AG09319 (cell line): ENCODE results near the gene ACKR1.

Experiments
- DNase-seq: peaks from one replicate; pipeline ENCODE4 v3.0.0-alpha.2; 2010; ENCODE audit warnings: low read depth; ENCODE audit errors: extremely low read depth
- TF ChIP-seq, protein P1 (sequence below): IDR thresholded peaks from 2 replicates; pipeline ENCODE4 v1.5.1; 2011; ENCODE audit warnings: low read depth, mild to moderate bottlenecking, inconsistent platforms, low read length, moderate library complexity

The ACKR1 gene

DNA sequence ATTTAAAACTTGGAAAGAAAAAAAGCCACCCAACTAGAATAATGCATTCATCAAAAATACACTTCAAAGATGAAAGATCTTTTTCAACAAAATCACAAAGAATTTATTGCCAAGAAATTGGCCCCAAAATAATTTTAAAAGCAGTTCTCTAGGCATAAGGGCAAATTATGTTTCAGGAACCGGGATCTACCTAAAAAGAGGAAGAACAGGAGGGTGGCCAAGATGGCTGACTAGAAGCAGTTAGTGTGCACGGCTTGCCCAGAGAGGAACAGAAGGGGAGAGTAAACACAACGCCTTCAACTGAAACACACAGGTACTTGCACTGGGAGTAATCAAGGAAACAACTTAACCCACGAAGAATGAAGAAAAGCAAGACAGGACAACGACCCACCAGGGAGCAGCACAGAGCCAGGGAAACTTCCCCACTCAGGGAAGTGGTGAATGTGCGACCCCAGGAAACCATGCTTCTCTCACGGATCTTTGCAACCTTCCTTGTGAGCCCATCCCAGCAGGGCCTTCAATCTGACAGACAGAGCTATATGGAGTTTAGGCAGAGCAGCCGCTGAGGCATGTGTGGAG is 46.1 kb downstream of the ACKR1 start:
- TF ChIP-seq, protein P1, sequence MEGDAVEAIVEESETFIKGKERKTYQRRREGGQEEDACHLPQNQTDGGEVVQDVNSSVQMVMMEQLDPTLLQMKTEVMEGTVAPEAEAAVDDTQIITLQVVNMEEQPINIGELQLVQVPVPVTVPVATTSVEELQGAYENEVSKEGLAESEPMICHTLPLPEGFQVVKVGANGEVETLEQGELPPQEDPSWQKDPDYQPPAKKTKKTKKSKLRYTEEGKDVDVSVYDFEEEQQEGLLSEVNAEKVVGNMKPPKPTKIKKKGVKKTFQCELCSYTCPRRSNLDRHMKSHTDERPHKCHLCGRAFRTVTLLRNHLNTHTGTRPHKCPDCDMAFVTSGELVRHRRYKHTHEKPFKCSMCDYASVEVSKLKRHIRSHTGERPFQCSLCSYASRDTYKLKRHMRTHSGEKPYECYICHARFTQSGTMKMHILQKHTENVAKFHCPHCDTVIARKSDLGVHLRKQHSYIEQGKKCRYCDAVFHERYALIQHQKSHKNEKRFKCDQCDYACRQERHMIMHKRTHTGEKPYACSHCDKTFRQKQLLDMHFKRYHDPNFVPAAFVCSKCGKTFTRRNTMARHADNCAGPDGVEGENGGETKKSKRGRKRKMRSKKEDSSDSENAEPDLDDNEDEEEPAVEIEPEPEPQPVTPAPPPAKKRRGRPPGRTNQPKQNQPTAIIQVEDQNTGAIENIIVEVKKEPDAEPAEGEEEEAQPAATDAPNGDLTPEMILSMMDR, result no peak
- no peak for DNase-seq
